Panc1 (cell line): Measurements from ENCODE around the gene DNMT3A. TPM values are rescaled to one million over a fixed set of nuclear protein-coding genes. Genes with fewer than 3 reads are reported as not detected.

Experiments used
- ATAC-seq: fragments of 200-7000 bp; cut with Tn5 transposase; 2 replicates; pipeline ENCODE4 v1.9.1; 2020; ENCODE audit warnings: mild to moderate bottlenecking, moderate library complexity
- BruUV-seq: library from RNA; stranded (reverse); fragments of 400-500 nt; replicated peaks from 2 replicates; lab custom pipeline; 2021; lab: Mats Ljungman, UMichigan
- CTCF ChIA-PET: fragments of 300-600 bp; sonication (Branson Sonifier 250); formaldehyde crosslinking; loops from one replicate; lab custom pipeline; 2022; ENCODE audit warnings: antibody characterized with exemption; lab: Charles Lee
- POLR2A ChIA-PET: fragments of 300-600 bp; sonication (Branson Sonifier 250); formaldehyde crosslinking; loops from one replicate; lab custom pipeline; 2022; ENCODE audit warnings: antibody characterized with exemption; lab: Charles Lee
- DNase-seq: peaks from one replicate; pipeline ENCODE4 v3.0.0-alpha.2; 2010; ENCODE audit warnings: low read depth, low spot score
- H3K27ac ChIP-seq: 2 replicates; pipeline ENCODE4 v1.5.1; 2011; ENCODE audit warnings: mild to moderate bottlenecking, low read length, inconsistent platforms
- H3K27me3 ChIP-seq: fragments of 200-500 bp; sonication (Bioruptor generic); 2 replicates; pipeline ENCODE4 v1.6.0; 2014; ENCODE audit warnings: low read length, inconsistent platforms; ENCODE audit not compliant: control insufficient read depth, insufficient read depth
- H3K36me3 ChIP-seq: fragments of 200-500 bp; sonication (Bioruptor generic); 2 replicates; pipeline ENCODE4 v1.5.1; 2014; ENCODE audit warnings: inconsistent platforms, mild to moderate bottlenecking, low read length, moderate library complexity; ENCODE audit not compliant: control insufficient read depth, insufficient read depth
- H3K4me1 ChIP-seq: 2 replicates; pipeline ENCODE4 v1.5.1; 2011; ENCODE audit warnings: inconsistent platforms, mild to moderate bottlenecking, low read length, moderate library complexity; ENCODE audit not compliant: control insufficient read depth, insufficient read depth
- H3K4me3 ChIP-seq, 2 experiments: 2 replicates each; pipeline ENCODE4 v1.5.1; 2011 to 2012; ENCODE audit warnings: low read depth in 2 of 2, low read length in 2 of 2, mild to moderate bottlenecking in 2 of 2, inconsistent platforms in 1 of 2, moderate library complexity in 1 of 2
- H3K9me3 ChIP-seq: fragments of 200-500 bp; sonication (Bioruptor generic); 2 replicates; pipeline ENCODE4 v1.5.1; 2014; ENCODE audit warnings: low read depth, mild to moderate bottlenecking, inconsistent platforms, low read length, moderate library complexity; ENCODE audit not compliant: control insufficient read depth, insufficient read depth
- CTCF ChIP-seq: fragments of 450-650 bp; IDR thresholded peaks from 2 replicates; pipeline ENCODE4 v1.5.1; 2017; ENCODE audit warnings: mild to moderate bottlenecking
- POLR2AphosphoS5 ChIP-seq: IDR thresholded peaks from 2 replicates; pipeline ENCODE4 v1.6.1; 2012; ENCODE audit warnings: mild to moderate bottlenecking, low read depth, low read length, moderate library complexity
- REST ChIP-seq, 2 experiments: IDR thresholded peaks; 2 replicates each; pipeline ENCODE4 v1.6.1; 2011 to 2012; ENCODE audit warnings: low read depth in 2 of 2, control low read depth in 1 of 2, low read length in 1 of 2, mild to moderate bottlenecking in 1 of 2, moderate library complexity in 1 of 2; ENCODE audit not compliant: insufficient read depth in 1 of 2
- SIN3A ChIP-seq: IDR thresholded peaks from 2 replicates; pipeline ENCODE4 v1.6.1; 2012; ENCODE audit warnings: low read depth, mild to moderate bottlenecking, low read length, moderate library complexity, borderline replicate concordance; ENCODE audit not compliant: insufficient read depth
- TCF7L2 ChIP-seq: IDR thresholded peaks from 2 replicates; pipeline ENCODE4 v1.6.1; 2011; ENCODE audit warnings: mild to moderate bottlenecking, low read depth, low read length, inconsistent platforms
- in situ Hi-C: cut with HindIII; loops from 2 replicates; pipeline ENCODE4 v1.10.0; 2016; ENCODE audit warnings: low sequenced_read_pairs, low pct_unique_long_range_greater_than_20kb
- intact Hi-C: fragments of 100-400 bp; cut with micrococcal nuclease; formaldehyde crosslinking; loops from one replicate; pipeline ENCODE4 v1.10.0; 2022; ENCODE audit not compliant: unreplicated experiment
- total RNA-seq: library from RNA; stranded (reverse); gene quantifications from one replicate; pipeline ENCODE4 v1.2.1, GENCODE V29; 2021; ENCODE audit not compliant: unreplicated experiment

Gene DNMT3A
- total RNA-seq, 1 experiment from 2014 or later, result 29.3 TPM

- Histone ChIP-seq H3K4me1 (no peaks in the 10 kb centered on the region), H3K27ac (no peak overlapping the region), H3K4me3 (no peak overlapping the region), H3K9me3 (no peaks in the 10 kb centered on the region), H3K27me3 (no peaks in the 10 kb centered on the region), H3K36me3 (no peaks in the 10 kb centered on the region)
- in situ Hi-C loops, result no loop called here
- intact Hi-C loops, result no loop called here
- ATAC-seq, result no peak
- no peak for DNase-seq
- ChIA-PET POLR2A (no interaction called here), CTCF (no interaction called here)
- TF ChIP-seq REST (IDR thresholded peaks at IDR 0.05; ENCODE audit: insufficient read depth in 1 of 2, low read depth in 2 of 2, low read length in 1 of 2) (no peak), TCF7L2 (no peak), SIN3A (no peak), CTCF (no peak), POLR2AphosphoS5 (no peak)
- no TSS peak for BruUV-seq
Measured at GRCh38 chr2:25368660-25369059, 26.9 kb upstream of the DNMT3A start.

- peaks cover 5% of the 10 kb centered on the region for H3K4me1 ChIP-seq
- TF ChIP-seq REST (IDR thresholded peaks at IDR 0.05; ENCODE audit: insufficient read depth in 1 of 2, low read depth in 2 of 2, low read length in 1 of 2) (no peak), TCF7L2 (no peak), CTCF (no peak), POLR2AphosphoS5 (no peak), SIN3A (no peak)
- intact Hi-C loops (no loop called here), in situ Hi-C loops (no loop called here)
- ChIA-PET CTCF (no interaction called here), POLR2A (no interaction called here)
- ATAC-seq (no peak), DNase-seq (no peak)
- no TSS peak for BruUV-seq
- H3K27ac ChIP-seq, result no peak overlapping the region
- no peaks in the 10 kb centered on the region for H3K27me3 ChIP-seq
- H3K36me3 ChIP-seq, result no peaks in the 10 kb centered on the region
- no peaks in the 10 kb centered on the region for H3K9me3 ChIP-seq
- no peak overlapping the region for H3K4me3 ChIP-seq
Measured at GRCh38 chr2:25367296-25367695, 25.6 kb upstream of the DNMT3A start.
